Measurements from ENCODE around the gene DPM2.

DNA sequence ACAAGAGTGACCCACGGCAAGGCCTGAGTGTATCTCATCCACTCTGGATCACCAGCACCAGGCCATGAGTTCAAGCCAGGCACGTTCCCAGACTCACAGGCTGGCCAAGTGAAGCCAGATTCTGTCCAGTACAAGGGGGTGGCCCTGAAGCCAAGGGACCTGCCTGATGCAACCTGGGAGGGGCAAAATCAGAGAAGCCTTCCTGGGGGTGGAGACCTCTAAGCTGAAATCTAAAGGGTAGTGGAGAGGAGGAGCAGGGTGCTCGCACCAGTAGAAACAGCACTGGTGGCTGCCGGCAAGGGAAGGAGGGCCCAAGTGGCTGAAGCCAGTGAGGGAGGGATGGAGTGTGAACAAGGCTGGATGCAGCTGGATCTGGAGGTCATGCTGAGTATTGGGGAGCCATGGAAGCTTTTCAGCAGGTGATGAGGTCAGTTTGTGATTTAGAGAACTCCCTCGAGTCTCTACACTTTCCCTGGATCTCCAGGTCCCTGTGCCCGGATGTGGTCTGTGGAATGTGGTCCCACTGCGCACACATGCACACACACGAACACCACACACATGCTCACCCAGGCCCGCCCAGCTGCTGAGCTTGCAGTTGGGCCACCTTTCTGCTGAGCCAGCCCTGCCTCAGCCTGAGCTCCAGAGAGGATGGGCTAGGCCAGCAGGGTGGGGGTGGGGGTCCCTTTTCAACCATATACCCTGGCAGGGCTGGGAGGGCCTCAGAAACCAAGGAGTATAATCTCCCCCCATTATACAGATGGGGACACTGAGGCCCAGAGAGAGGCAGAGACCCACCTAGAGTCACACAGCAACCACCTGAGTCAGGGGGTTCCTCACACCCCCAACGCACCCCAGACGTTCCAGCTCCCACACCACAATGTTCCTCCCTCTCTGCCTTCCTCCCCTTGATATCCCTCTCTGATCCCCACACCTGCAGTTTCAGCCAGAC, 8.7 kb downstream of the DPM2 start:
- TF ChIP-seq, protein P1, sequence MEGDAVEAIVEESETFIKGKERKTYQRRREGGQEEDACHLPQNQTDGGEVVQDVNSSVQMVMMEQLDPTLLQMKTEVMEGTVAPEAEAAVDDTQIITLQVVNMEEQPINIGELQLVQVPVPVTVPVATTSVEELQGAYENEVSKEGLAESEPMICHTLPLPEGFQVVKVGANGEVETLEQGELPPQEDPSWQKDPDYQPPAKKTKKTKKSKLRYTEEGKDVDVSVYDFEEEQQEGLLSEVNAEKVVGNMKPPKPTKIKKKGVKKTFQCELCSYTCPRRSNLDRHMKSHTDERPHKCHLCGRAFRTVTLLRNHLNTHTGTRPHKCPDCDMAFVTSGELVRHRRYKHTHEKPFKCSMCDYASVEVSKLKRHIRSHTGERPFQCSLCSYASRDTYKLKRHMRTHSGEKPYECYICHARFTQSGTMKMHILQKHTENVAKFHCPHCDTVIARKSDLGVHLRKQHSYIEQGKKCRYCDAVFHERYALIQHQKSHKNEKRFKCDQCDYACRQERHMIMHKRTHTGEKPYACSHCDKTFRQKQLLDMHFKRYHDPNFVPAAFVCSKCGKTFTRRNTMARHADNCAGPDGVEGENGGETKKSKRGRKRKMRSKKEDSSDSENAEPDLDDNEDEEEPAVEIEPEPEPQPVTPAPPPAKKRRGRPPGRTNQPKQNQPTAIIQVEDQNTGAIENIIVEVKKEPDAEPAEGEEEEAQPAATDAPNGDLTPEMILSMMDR (IDR thresholded peaks at IDR 0.05; ENCODE audit: insufficient read depth, low read length): no peak
- TF ChIP-seq POLR2AphosphoS5 (IDR thresholded peaks at IDR 0.05; ENCODE audit: low read depth) (no peak), SPI1 (IDR thresholded peaks at IDR 0.05; ENCODE audit: borderline replicate concordance, low read depth) (no peak)
- TF ChIP-seq, protein P2, sequence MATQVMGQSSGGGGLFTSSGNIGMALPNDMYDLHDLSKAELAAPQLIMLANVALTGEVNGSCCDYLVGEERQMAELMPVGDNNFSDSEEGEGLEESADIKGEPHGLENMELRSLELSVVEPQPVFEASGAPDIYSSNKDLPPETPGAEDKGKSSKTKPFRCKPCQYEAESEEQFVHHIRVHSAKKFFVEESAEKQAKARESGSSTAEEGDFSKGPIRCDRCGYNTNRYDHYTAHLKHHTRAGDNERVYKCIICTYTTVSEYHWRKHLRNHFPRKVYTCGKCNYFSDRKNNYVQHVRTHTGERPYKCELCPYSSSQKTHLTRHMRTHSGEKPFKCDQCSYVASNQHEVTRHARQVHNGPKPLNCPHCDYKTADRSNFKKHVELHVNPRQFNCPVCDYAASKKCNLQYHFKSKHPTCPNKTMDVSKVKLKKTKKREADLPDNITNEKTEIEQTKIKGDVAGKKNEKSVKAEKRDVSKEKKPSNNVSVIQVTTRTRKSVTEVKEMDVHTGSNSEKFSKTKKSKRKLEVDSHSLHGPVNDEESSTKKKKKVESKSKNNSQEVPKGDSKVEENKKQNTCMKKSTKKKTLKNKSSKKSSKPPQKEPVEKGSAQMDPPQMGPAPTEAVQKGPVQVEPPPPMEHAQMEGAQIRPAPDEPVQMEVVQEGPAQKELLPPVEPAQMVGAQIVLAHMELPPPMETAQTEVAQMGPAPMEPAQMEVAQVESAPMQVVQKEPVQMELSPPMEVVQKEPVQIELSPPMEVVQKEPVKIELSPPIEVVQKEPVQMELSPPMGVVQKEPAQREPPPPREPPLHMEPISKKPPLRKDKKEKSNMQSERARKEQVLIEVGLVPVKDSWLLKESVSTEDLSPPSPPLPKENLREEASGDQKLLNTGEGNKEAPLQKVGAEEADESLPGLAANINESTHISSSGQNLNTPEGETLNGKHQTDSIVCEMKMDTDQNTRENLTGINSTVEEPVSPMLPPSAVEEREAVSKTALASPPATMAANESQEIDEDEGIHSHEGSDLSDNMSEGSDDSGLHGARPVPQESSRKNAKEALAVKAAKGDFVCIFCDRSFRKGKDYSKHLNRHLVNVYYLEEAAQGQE (IDR thresholded peaks at IDR 0.05; ENCODE audit: insufficient replicate concordance, low read depth): no peak
